ENCODE measurements around the gene TTC38.

TTC38 gene

DNA sequence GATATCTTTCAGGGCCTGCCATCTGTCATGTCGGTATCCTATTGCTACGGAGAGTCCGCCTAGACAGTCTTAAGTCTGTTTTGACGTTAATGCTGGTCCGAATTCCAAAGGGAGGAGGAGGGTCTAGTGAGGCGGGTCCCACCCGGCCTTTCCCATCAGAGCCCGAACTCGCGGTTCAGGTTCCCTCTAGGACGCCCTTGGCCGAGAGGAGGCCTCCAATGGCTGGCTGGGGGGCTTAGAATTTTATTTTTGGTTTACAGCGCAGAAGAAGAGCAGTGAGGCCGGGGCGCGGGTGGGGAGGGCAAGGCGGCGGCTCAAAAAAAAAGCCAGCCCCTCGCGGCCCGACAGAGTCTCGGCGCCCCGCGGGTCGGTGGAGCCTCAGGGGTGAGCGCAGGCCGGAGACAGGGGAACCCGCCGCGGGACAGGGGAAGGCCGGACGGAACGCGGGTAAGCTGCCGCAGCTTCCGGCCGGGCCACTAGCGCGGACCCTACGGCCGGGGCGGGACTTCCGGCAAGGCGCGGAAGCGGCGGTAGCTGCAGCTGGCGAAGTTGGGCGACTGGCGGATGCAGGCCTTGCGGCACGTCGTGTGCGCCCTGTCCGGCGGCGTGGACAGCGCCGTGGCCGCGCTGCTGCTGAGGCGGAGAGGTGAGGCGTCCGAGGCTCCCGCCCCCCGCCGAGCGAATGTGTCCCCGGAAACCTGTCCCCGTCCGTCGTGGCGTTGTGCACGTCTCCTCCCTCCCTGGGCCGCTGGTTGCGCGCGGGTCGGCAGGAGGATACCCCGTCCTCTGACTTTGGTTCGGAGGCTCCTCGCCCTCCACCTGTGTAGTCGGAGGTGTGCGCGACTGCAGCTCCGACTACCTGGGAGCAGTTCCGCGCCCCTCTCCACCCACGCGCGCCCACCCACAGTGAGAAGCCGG, 67.7 kb downstream of the TTC38 start, which contains the start of gene TRMU:
Gene TRMU, plus strand, starts transcription at position 514 of the 918 bp plus-strand sequence. Its CDS starts 51 bp downstream, at position 565.
- DNase-seq: peak; percentile 90

DNA sequence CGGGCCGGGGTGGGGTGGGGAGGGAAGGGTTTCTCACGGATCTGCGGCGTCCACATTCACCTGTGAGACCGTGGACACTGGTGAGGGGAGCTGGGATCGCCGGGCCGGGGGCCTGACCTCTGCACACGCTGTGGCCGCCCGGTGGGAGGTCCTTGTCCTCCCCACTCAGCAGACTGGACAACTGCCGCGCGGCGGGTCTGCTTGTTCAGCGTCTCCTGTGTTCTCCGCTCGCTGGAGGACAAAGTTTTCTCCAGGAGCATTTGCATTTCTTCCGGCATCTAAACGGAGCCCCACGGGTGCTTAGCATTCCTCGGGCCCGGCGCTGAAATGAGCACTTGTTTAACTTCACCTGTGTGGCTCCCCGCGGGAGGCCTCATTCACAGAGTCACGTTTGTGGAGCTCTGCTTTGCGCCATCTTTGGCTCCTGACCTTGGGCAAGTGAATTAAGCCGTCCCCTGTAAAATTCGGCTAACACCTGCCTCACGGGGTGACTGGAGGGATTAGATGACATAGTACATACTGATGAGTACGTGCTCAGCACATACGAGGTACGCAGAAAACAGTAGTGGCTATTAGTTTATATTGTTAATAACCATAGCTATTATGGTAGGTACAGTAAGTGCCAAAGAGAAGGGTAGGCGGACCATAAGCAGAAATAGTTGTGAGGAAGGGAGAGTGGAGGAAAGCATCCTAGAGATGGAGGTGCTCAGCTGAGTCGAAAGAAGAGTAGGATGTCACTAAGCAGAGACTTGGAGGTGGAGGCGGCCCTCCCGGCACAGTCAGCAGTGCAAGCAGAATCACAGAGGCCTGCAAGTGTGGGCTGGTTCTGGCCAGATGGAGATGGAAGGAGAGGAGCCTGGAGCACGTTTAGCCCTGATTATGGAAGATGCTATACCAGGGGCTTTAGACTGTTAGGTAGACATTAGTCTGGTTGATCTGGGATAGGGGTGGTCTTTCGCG, 68.6 kb downstream of the TTC38 start:
- peak; percentile 62 for DNase-seq

DNA sequence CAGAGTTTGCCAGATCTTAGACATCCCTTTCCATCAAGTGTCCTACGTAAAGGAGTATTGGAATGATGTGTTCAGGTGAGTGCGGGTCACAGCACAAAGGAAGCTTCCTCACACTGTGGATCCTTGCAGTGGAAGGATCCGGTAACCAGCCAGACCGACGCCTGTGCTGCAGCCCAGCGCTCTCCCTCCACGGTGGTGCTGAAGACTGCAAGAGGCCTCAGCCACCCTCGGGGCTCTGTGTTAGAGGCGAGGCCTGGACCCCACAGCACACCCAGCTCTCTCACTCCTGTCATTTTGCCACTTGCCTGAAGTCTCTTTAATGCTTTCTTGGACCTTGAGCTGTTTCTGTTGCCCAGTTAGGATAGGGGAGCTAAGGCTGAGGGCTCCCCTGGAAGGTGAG, 70.1 kb downstream of the TTC38 start:
- no peak for DNase-seq

- no peak for DNase-seq
These were observed 70.8 kb downstream of the TTC38 start for GRCh38 chr22:46338636-46339035.

GRCh38 chr22:46339956-46340355, 72.1 kb downstream of the TTC38 start:
- no peak for DNase-seq

DNA sequence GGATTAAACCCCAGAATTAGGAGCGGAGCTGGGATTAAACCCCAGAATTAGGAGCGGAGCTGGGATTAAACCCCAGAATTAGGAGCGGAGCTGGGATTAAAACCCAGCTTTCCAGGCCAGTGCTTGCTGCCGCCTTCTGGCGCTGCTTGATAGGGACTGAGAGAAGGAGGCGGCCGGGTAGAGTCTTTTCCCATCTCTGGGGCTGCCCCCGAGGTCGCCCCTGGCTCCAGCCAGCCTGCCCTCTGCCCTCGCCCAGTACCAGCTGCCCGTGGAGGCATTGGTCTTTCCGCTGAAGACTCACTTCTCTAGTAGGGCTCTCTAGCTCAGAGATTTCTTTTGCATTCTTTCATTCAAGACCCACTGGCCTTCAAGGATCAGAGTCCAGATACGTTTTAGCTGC, 72.9 kb downstream of the TTC38 start:
- DNase-seq: no peak
